K562 (cell line): ENCODE measurements around the gene RANBP3. TPM values are rescaled to one million over a fixed set of nuclear protein-coding genes. Genes with fewer than 3 reads are reported as not detected.

ENCODE experiments used
- ATAC-seq: fragments of 200-7000 bp; cut with Tn5 transposase; 3 replicates; pipeline ENCODE4 v1.9.1; 2020; ENCODE audit warnings: moderate library complexity
- BruUV-seq: library from RNA; stranded (reverse); fragments of 400-500 nt; replicated peaks from 2 replicates; lab custom pipeline; 2021; lab: Mats Ljungman, UMichigan
- CTCF ChIA-PET: fragments of 300-600 bp; formaldehyde crosslinking; extraction: SDS; loops from one replicate; lab custom pipeline; 2021; ENCODE audit warnings: low intra/inter-chr PET ratio; lab: Yijun Ruan, JAX
- POLR2A ChIA-PET: fragments of 300-600, 350-650 bp; sonication (Branson Sonifier 250); formaldehyde crosslinking; extraction: SDS; loops from one replicate; lab custom pipeline; 2021; ENCODE audit warnings: antibody characterized with exemption, inconsistent platforms; lab: Yijun Ruan, JAX
- DNase-seq, 4 experiments: peaks; one replicate each; pipeline versions ENCODE4 v3.0.0 to v3.0.0-alpha.2; 2011 to 2018; ENCODE audit warnings: low spot score in 3 of 4, mixed read lengths in 3 of 4; ENCODE audit errors: extremely low read depth in 1 of 4
- FAIRE-seq: peaks from 2 replicates; lab custom pipeline; 2011; peaks lifted over from hg19 to GRCh38; lab: Jason Lieb, UNC
- H2AFZ ChIP-seq: 2 replicates; pipeline ENCODE4 v1.6.0; 2011; ENCODE audit warnings: low read depth, low read length, control low read depth, inconsistent platforms
- H3K27ac ChIP-seq: fragments of 200-600 bp; 3 replicates; pipeline ENCODE4 v1.8.0; 2011; ENCODE audit warnings: low read depth, mild to moderate bottlenecking, control low read depth, inconsistent platforms, low read length, moderate library complexity, mixed read lengths; ENCODE audit errors: extremely low read depth
- H3K27me3 ChIP-seq, 2 experiments: fragments of 300-600 bp in 1 of 2; 2 replicates in 1 of 2; 3 replicates in 1 of 2; pipeline versions ENCODE4 v1.6.0 to v1.8.0; 2011; ENCODE audit warnings: inconsistent platforms in 2 of 2, low read length in 2 of 2, mild to moderate bottlenecking in 1 of 2, mixed read lengths in 1 of 2, moderate library complexity in 1 of 2; ENCODE audit not compliant: control insufficient read depth in 2 of 2, insufficient read depth in 2 of 2
- H3K36me3 ChIP-seq: fragments of 300-600 bp; 3 replicates; pipeline ENCODE4 v1.8.0; 2011; ENCODE audit warnings: mild to moderate bottlenecking, low read length, inconsistent platforms; ENCODE audit not compliant: control insufficient read depth, insufficient read depth
- H3K4me1 ChIP-seq, 2 experiments: fragments of 200-600 bp in 1 of 2; replicated peaks in 1 of 2; 2 replicates in 1 of 2; 3 replicates in 1 of 2; pipeline versions ENCODE4 v1.5.1 to v1.8.0; 2011; ENCODE audit warnings: inconsistent platforms in 2 of 2, low read length in 2 of 2, mild to moderate bottlenecking in 1 of 2, mixed read lengths in 1 of 2, moderate library complexity in 1 of 2; ENCODE audit not compliant: control insufficient read depth in 2 of 2, insufficient read depth in 2 of 2
- H3K4me2 ChIP-seq: 2 replicates; pipeline ENCODE4 v1.6.1; 2011; ENCODE audit warnings: low read length, control low read depth, inconsistent platforms, mixed read lengths; ENCODE audit not compliant: insufficient read depth
- H3K4me3 ChIP-seq: fragments of 200-600 bp; sonication (generic), shearing (Covaris generic); 2 replicates; pipeline ENCODE4 v1.5.1; 2016; ENCODE audit warnings: control low read depth, inconsistent platforms
- H3K79me2 ChIP-seq: fragments of 200-600 bp; 3 replicates; pipeline ENCODE4 v1.8.0; 2011; ENCODE audit warnings: low read length, inconsistent platforms; ENCODE audit not compliant: control insufficient read depth, insufficient read depth
- H3K9ac ChIP-seq, 2 experiments: 2 replicates each; pipeline versions ENCODE4 v1.6.0 to v1.6.1; 2011; ENCODE audit warnings: low read depth in 2 of 2, low read length in 2 of 2, control low read depth in 1 of 2, inconsistent platforms in 1 of 2, mild to moderate bottlenecking in 1 of 2, mixed read lengths in 1 of 2; ENCODE audit not compliant: insufficient read depth in 1 of 2
- H3K9me1 ChIP-seq: one replicate; pipeline ENCODE4 v1.6.0; 2011; ENCODE audit warnings: inconsistent platforms, mild to moderate bottlenecking, low read length, moderate library complexity; ENCODE audit not compliant: control insufficient read depth, insufficient read depth
- H3K9me3 ChIP-seq: replicated peaks from 2 replicates; pipeline ENCODE4 v1.5.1; 2011; ENCODE audit warnings: low read depth, low read length, inconsistent platforms; ENCODE audit not compliant: control insufficient read depth, insufficient read depth
- H4K20me1 ChIP-seq: replicated peaks from 2 replicates; pipeline ENCODE4 v1.6.1; 2011; ENCODE audit warnings: low read length, inconsistent platforms, mixed read lengths; ENCODE audit not compliant: control insufficient read depth, insufficient read depth
- CBX1 ChIP-seq: sonication (generic); IDR thresholded peaks from 2 replicates; pipeline ENCODE4 v1.6.1; 2016; ENCODE audit warnings: antibody characterized with exemption, low read depth, mild to moderate bottlenecking
- DNMT1 ChIP-seq: fragments of 450-650 bp; IDR thresholded peaks from 2 replicates; pipeline ENCODE4 v1.6.1; 2016; ENCODE audit warnings: antibody characterized with exemption, mild to moderate bottlenecking
- EHMT2 ChIP-seq: fragments of 450-650 bp; IDR thresholded peaks from 2 replicates; pipeline ENCODE4 v1.6.1; 2018; ENCODE audit warnings: antibody characterized with exemption
- HNRNPL ChIP-seq: fragments of 200-400 bp; formaldehyde crosslinking; IDR thresholded peaks from 2 replicates; pipeline ENCODE4 v1.6.1; 2017; ENCODE audit warnings: low read depth, mild to moderate bottlenecking, low read length
- MAZ ChIP-seq, 2 experiments: fragments of 450-650 bp in 1 of 2; sonication (generic) in 1 of 2; formaldehyde crosslinking; IDR thresholded peaks in 1 of 2; conservative IDR thresholded peaks in 1 of 2; 2 replicates each; pipeline versions ENCODE4 v1.4.0 to v1.5.0; 2020; ENCODE audit warnings: mild to moderate bottlenecking in 1 of 2, missing genetic modification reagents in 1 of 2
- MECOM ChIP-seq: fragments of 250-450 bp; sonication (Bioruptor Pico); IDR thresholded peaks from 2 replicates; pipeline ENCODE4 v1.8.0; 2022; ENCODE audit warnings: inconsistent platforms
- NFATC3 ChIP-seq: fragments of 450-650 bp; IDR thresholded peaks from 2 replicates; pipeline ENCODE4 v1.6.1; 2017; ENCODE audit warnings: mild to moderate bottlenecking
- NKRF ChIP-seq: fragments of 450-650 bp; IDR thresholded peaks from 2 replicates; pipeline ENCODE4 v1.6.1; 2016; ENCODE audit warnings: borderline replicate concordance
- TSHZ1 ChIP-seq: fragments of 250-450 bp; sonication (Bioruptor Pico); IDR thresholded peaks from 2 replicates; pipeline ENCODE4 v1.4.0; 2020; ENCODE audit warnings: mild to moderate bottlenecking, moderate library complexity
- WHSC1 ChIP-seq: IDR thresholded peaks from one replicate; pipeline ENCODE4 v1.6.1; 2012; ENCODE audit warnings: low read length, control low read depth, inconsistent platforms
- ZNF134 ChIP-seq: fragments of 250-450 bp; sonication (Bioruptor Pico); conservative IDR thresholded peaks from 2 replicates; pipeline ENCODE4 v1.4.0; 2020
- ZNF436 ChIP-seq: fragments of 250-450, 450-650 bp; sonication (Bioruptor Pico); formaldehyde crosslinking; IDR thresholded peaks from 2 replicates; pipeline ENCODE4 v1.7.0; 2020; ENCODE audit warnings: mild to moderate bottlenecking
- ZNF507 ChIP-seq: conservative IDR thresholded peaks from 2 replicates; pipeline ENCODE4 v1.6.1; 2017; ENCODE audit warnings: missing genetic modification characterization, missing compliant biosample characterization
- WGBS: fragments of 100-300 bp; shearing (Covaris generic); methylation state at CpG from one replicate; pipeline ENCODE4 v1.1.6; 2016; ENCODE audit warnings: low coverage, mixed read lengths; ENCODE audit not compliant: insufficient coverage; ENCODE audit errors: missing lambda C conversion rate; 5-methylcytosine and 5-hydroxymethylcytosine counted together
- in situ Hi-C: fragments of 300-500 bp; cut with MboI; formaldehyde crosslinking; loops from 4 replicates; pipeline ENCODE4 v1.15.0; 2018; ENCODE audit warnings: inconsistent platforms, mixed read lengths
- intact Hi-C: fragments of 100-400 bp; cut with micrococcal nuclease; formaldehyde crosslinking; loops from 2 replicates; pipeline ENCODE4 v1.14.2; 2022
- polyA plus RNA-seq, 8 experiments: library from polyadenylated mRNA; depleted of rRNA in 4 of 8; stranded (reverse) in 5 of 8; unstranded in 3 of 8; fragments of >200 nt; fragmentation: Nextera tagmentation in 2 of 8; fragmentation: Illumina TruSeq in 1 of 8; extraction: Ambion mirVana in 2 of 8; extraction: Trizol in 1 of 8; gene quantifications; 2 replicates each; pipeline versions ENCODE4 v1.2.1 to v1.2.3, GENCODE V29; 2011 to 2014; ENCODE audit warnings: inconsistent platforms in 1 of 8, missing spikeins in 1 of 8
- total RNA-seq, 7 experiments: library from RNA; depleted of rRNA in 6 of 7; stranded (reverse); fragments of >200 nt in 6 of 7; fragmentation: Illumina TruSeq in 2 of 7; extraction: Trizol in 2 of 7; gene quantifications; 2 replicates each; pipeline versions ENCODE4 v1.2.1 to v1.2.3, GENCODE V29; 2011 to 2021; ENCODE audit warnings: low replicate concordance in 1 of 7
- TF ChIP-seq, protein P1 (sequence below): fragments of 250-450 bp; sonication (Bioruptor Pico); IDR thresholded peaks from 2 replicates; pipeline ENCODE4 v1.8.0; 2022; ENCODE audit warnings: moderate library complexity, mild to moderate bottlenecking, inconsistent platforms
- TF ChIP-seq, protein P2 (sequence below): fragments of 450-650 bp; IDR thresholded peaks from 2 replicates; pipeline ENCODE4 v1.6.1; 2016; ENCODE audit warnings: mild to moderate bottlenecking

The RANBP3 gene
- total and polyA plus RNA-seq, 9 of the 15 experiments (the other 6 are each of a cell fraction or from before 2014, with no cell fraction given) = 0.90 to 95.1 (median 63.2) TPM

DNA sequence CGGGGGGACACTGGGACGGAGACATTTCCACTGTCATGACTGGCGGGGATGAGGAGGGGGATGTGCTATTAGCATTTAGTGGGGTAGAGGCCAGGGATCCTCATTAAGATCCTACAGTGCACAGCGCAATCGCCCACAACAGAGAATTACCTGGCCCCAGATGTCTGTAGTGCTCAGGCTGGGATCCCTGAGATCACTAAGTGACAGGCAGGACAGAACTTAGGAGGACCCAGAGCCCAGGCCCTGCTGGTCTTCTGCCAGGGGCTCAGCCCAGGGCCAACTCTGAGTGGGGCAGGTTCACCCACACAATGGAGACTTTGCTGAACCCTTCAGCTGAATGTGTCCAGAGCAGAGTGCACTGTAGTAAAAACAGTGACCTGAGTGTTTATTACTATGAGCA is 4.6 kb downstream of the RANBP3 start:
- Histone ChIP-seq H3K9me3 (no peaks in the 10 kb centered on the region), H4K20me1 (peaks cover 30% of the 10 kb centered on the region), H3K4me2 (no peak overlapping the region), H3K27me3 (no peaks in the 10 kb centered on the region), H3K4me3 (no peak overlapping the region), H3K9me1 (peaks cover 7% of the 10 kb centered on the region), H3K9ac (peak overlapping the region in 1 of 2 experiments; percentile 69; a peak in 1 of 4 replicates), H3K27ac (no peak overlapping the region), H2AFZ (no peak overlapping the region), H3K4me1 (peaks cover 26 to 37% of the 10 kb centered on the region in 2 experiments), H3K79me2 (peaks cover 98% of the 10 kb centered on the region), H3K36me3 (peaks cover 67% of the 10 kb centered on the region)
- ChIA-PET CTCF (no interaction called here), POLR2A (interaction anchor here (0.8 kb wide), 1 partner anchor 14 kb away, joined by 3 read pairs; no protein-coding TSS in a partner anchor)
- in situ Hi-C loops = no loop called here
- intact Hi-C loops = no loop called here
- DNase-seq (no peak), FAIRE-seq (no peak), ATAC-seq (no peak)
- BruUV-seq = no TSS peak
- WGBS = 90% methylated on average over 5 of the region's 5 CpGs
- TF ChIP-seq, protein P1, sequence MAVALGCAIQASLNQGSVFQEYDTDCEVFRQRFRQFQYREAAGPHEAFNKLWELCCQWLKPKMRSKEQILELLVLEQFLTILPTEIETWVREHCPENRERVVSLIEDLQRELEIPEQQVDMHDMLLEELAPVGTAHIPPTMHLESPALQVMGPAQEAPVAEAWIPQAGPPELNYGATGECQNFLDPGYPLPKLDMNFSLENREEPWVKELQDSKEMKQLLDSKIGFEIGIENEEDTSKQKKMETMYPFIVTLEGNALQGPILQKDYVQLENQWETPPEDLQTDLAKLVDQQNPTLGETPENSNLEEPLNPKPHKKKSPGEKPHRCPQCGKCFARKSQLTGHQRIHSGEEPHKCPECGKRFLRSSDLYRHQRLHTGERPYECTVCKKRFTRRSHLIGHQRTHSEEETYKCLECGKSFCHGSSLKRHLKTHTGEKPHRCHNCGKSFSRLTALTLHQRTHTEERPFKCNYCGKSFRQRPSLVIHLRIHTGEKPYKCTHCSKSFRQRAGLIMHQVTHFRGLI (CRISPR knock-in tag) = no peak
- TF ChIP-seq MECOM (CRISPR knock-in tag) (no peak), ZNF507 (no peak), DNMT1 (no peak), TSHZ1 (CRISPR knock-in tag) (no peak), ZNF436 (no peak), WHSC1 (no peak), EHMT2 (no peak), HNRNPL (no peak), ZNF134 (CRISPR knock-in tag) (no peak), CBX1 (no peak), MAZ (CRISPR knock-in tag; conservative IDR thresholded peaks at IDR 0.05 in 1 of 2, IDR thresholded peaks at IDR 0.05 in 1 of 2) (no peak), NKRF (no peak), NFATC3 (no peak)
- TF ChIP-seq, protein P2, sequence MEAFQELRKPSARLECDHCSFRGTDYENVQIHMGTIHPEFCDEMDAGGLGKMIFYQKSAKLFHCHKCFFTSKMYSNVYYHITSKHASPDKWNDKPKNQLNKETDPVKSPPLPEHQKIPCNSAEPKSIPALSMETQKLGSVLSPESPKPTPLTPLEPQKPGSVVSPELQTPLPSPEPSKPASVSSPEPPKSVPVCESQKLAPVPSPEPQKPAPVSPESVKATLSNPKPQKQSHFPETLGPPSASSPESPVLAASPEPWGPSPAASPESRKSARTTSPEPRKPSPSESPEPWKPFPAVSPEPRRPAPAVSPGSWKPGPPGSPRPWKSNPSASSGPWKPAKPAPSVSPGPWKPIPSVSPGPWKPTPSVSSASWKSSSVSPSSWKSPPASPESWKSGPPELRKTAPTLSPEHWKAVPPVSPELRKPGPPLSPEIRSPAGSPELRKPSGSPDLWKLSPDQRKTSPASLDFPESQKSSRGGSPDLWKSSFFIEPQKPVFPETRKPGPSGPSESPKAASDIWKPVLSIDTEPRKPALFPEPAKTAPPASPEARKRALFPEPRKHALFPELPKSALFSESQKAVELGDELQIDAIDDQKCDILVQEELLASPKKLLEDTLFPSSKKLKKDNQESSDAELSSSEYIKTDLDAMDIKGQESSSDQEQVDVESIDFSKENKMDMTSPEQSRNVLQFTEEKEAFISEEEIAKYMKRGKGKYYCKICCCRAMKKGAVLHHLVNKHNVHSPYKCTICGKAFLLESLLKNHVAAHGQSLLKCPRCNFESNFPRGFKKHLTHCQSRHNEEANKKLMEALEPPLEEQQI = no peak
